HCT116 (cell line): ENCODE data around the gene SND1. TPM values are rescaled to one million over a fixed set of nuclear protein-coding genes. Genes with fewer than 3 reads are reported as not detected.

Experiments used
- ATAC-seq: fragments of 200-7000 bp; cut with Tn5 transposase; 2 replicates; pipeline ENCODE4 v1.9.1; 2020; ENCODE audit warnings: mild to moderate bottlenecking, moderate library complexity
- BruUV-seq: library from RNA; stranded (reverse); fragments of 400-500 nt; replicated peaks from 2 replicates; lab custom pipeline; 2021; lab: Mats Ljungman, UMichigan
- CTCF ChIA-PET: fragments of 300-600 bp; sonication (Branson Sonifier 250); formaldehyde crosslinking; loops from one replicate; lab custom pipeline; 2021; ENCODE audit warnings: antibody characterized with exemption; lab: Charles Lee
- POLR2A ChIA-PET: fragments of 300-600, 350-600 bp; sonication (Branson Sonifier 250); formaldehyde crosslinking; loops from one replicate; lab custom pipeline; 2021; ENCODE audit warnings: antibody characterized with exemption; lab: Charles Lee
- RAD21 ChIA-PET, 2 experiments: fragments of 300-600 bp; sonication (Branson Sonifier 250); formaldehyde crosslinking; loops; one replicate each; lab custom pipeline; 2023; ENCODE audit warnings: low total read pairs in 2 of 2; ENCODE audit not compliant: uncharacterized antibody in 2 of 2, unreplicated experiment in 2 of 2, low non-redundant PET in 1 of 2; lab: Charles Lee
- DNase-seq: peaks from one replicate; pipeline ENCODE4 v3.0.0-alpha.2; 2010; ENCODE audit warnings: low read depth, low spot score
- H2AFZ ChIP-seq: fragments of 200-600 bp; shearing (Covaris generic), sonication (generic); 2 replicates; pipeline ENCODE4 v1.6.1; 2017; ENCODE audit warnings: low read depth, mixed run types, mixed read lengths, antibody characterized with exemption, low read length; ENCODE audit not compliant: poor library complexity, severe bottlenecking
- H3K27ac ChIP-seq: 2 replicates; pipeline ENCODE4 v1.5.1; 2012; ENCODE audit warnings: low read depth, low read length
- H3K27me3 ChIP-seq: fragments of 200-600 bp; sonication (generic); 2 replicates; pipeline ENCODE4 v1.6.1; 2016; ENCODE audit warnings: mixed run types, low read length, mixed read lengths; ENCODE audit not compliant: insufficient read depth
- H3K36me3 ChIP-seq, 2 experiments: fragments of 200-500 bp in 1 of 2; fragments of 200-600 bp in 1 of 2; sonication (Bioruptor generic) in 1 of 2; sonication (generic) in 1 of 2; 2 replicates each; pipeline versions ENCODE4 v1.5.1 to v1.6.1; 2014 to 2016; ENCODE audit warnings: low read length in 2 of 2, inconsistent platforms in 1 of 2, mixed read lengths in 1 of 2, mixed run types in 1 of 2; ENCODE audit not compliant: insufficient read depth in 2 of 2, control insufficient read depth in 1 of 2
- H3K4me1 ChIP-seq, 2 experiments: fragments of 200-600 bp in 1 of 2; sonication (generic) in 1 of 2; 2 replicates each; pipeline versions ENCODE4 v1.5.1 to v1.6.1; 2012 to 2017; ENCODE audit warnings: low read length in 2 of 2, inconsistent platforms in 1 of 2, mild to moderate bottlenecking in 1 of 2, mixed read lengths in 1 of 2, mixed run types in 1 of 2, moderate library complexity in 1 of 2; ENCODE audit not compliant: insufficient read depth in 2 of 2, control insufficient read depth in 1 of 2
- H3K4me2 ChIP-seq: fragments of 200-600 bp; sonication (generic); 2 replicates; pipeline ENCODE4 v1.6.1; 2017; ENCODE audit warnings: mixed run types, low read length, mixed read lengths
- H3K4me3 ChIP-seq, 2 experiments: fragments of 200-600 bp in 1 of 2; sonication (generic) in 1 of 2; replicated peaks in 1 of 2; 2 replicates each; pipeline ENCODE4 v1.5.1; 2011 to 2016; ENCODE audit warnings: low read length in 2 of 2, control low read depth in 1 of 2, low read depth in 1 of 2, mild to moderate bottlenecking in 1 of 2, mixed read lengths in 1 of 2, mixed run types in 1 of 2
- H3K79me2 ChIP-seq: fragments of 200-600 bp; sonication (generic); 2 replicates; pipeline ENCODE4 v1.6.1; 2017; ENCODE audit warnings: mild to moderate bottlenecking, mixed run types, low read length, moderate library complexity, mixed read lengths; ENCODE audit not compliant: insufficient read depth
- H3K9ac ChIP-seq: fragments of 200-600 bp; sonication (generic); 2 replicates; pipeline ENCODE4 v1.6.1; 2016; ENCODE audit warnings: low read length, mixed read lengths
- H3K9me2 ChIP-seq: fragments of 200-600 bp; sonication (generic), shearing (Covaris generic); 2 replicates; pipeline ENCODE4 v1.6.1; 2017; ENCODE audit warnings: mixed run types, mild to moderate bottlenecking, moderate library complexity; ENCODE audit not compliant: insufficient read depth
- H3K9me3 ChIP-seq, 2 experiments: fragments of 200-500 bp in 1 of 2; fragments of 200-600 bp in 1 of 2; sonication (Bioruptor generic) in 1 of 2; sonication (generic) in 1 of 2; 2 replicates each; pipeline ENCODE4 v1.6.1; 2014 to 2017; ENCODE audit warnings: low read length in 2 of 2, mixed read lengths in 2 of 2, inconsistent platforms in 1 of 2, low read depth in 1 of 2, mild to moderate bottlenecking in 1 of 2, mixed run types in 1 of 2, moderate library complexity in 1 of 2; ENCODE audit not compliant: control insufficient read depth in 1 of 2, insufficient read depth in 1 of 2
- H4K20me1 ChIP-seq: fragments of 200-600 bp; sonication (generic), shearing (Covaris generic); 2 replicates; pipeline ENCODE4 v1.6.1; 2017; ENCODE audit warnings: mixed run types, mild to moderate bottlenecking, moderate library complexity; ENCODE audit not compliant: insufficient read depth
- CBX3 ChIP-seq: IDR thresholded peaks from 2 replicates; pipeline ENCODE4 v1.6.1; 2012; ENCODE audit warnings: low read depth
- ELF1 ChIP-seq: IDR thresholded peaks from 2 replicates; pipeline ENCODE4 v1.6.1; 2012; ENCODE audit warnings: low read depth, borderline replicate concordance
- EZH2 ChIP-seq: fragments of 200-600 bp; sonication (generic); IDR thresholded peaks from 2 replicates; pipeline ENCODE4 v1.6.1; 2017; ENCODE audit warnings: antibody characterized with exemption, mixed run types
- EZH2phosphoT487 ChIP-seq: fragments of 200-600 bp; IDR thresholded peaks from 2 replicates; pipeline ENCODE4 v1.6.1; 2018; ENCODE audit warnings: antibody characterized with exemption, borderline replicate concordance
- JUND ChIP-seq: IDR thresholded peaks from 2 replicates; pipeline ENCODE4 v1.6.1; 2012
- MAX ChIP-seq: IDR thresholded peaks from 2 replicates; pipeline ENCODE4 v1.6.1; 2012
- POLR2A ChIP-seq: IDR thresholded peaks from 2 replicates; pipeline ENCODE4 v1.7.0; 2011; ENCODE audit warnings: borderline replicate concordance; ENCODE audit not compliant: insufficient read depth, insufficient read length; ENCODE audit errors: extremely low read depth
- RAD21 ChIP-seq: IDR thresholded peaks from 2 replicates; pipeline ENCODE4 v1.6.1; 2012; ENCODE audit warnings: low read depth, mild to moderate bottlenecking
- REST ChIP-seq: IDR thresholded peaks from 2 replicates; pipeline ENCODE4 v1.6.1; 2012; ENCODE audit warnings: low read depth
- SIN3A ChIP-seq: IDR thresholded peaks from 2 replicates; pipeline ENCODE4 v1.6.1; 2012; ENCODE audit warnings: low read depth
- TCF7L2 ChIP-seq: IDR thresholded peaks from 2 replicates; pipeline ENCODE4 v1.7.0; 2011; ENCODE audit warnings: borderline replicate concordance, inconsistent platforms; ENCODE audit not compliant: insufficient read depth, insufficient read length; ENCODE audit errors: extremely low read depth
- ZBTB33 ChIP-seq: IDR thresholded peaks from 2 replicates; pipeline ENCODE4 v1.6.1; 2011; ENCODE audit warnings: mild to moderate bottlenecking, low read length, moderate library complexity; ENCODE audit not compliant: insufficient replicate concordance; ENCODE audit errors: extremely low read depth
- ZNF274 ChIP-seq: fragments of 200-500 bp; sonication (Bioruptor generic); IDR thresholded peaks from 2 replicates; pipeline ENCODE4 v1.6.1; 2014; ENCODE audit warnings: mild to moderate bottlenecking, low read depth, low read length, inconsistent platforms
- intact Hi-C: fragments of 100-400 bp; cut with micrococcal nuclease; formaldehyde crosslinking; loops from 2 replicates; pipeline ENCODE4 v1.10.0; 2022
- total RNA-seq: library from RNA; stranded (reverse); gene quantifications from one replicate; pipeline ENCODE4 v1.2.1, GENCODE V29; 2021; ENCODE audit not compliant: unreplicated experiment

The SND1 gene
- total RNA-seq, 1 experiment from 2014 or later, result 169 TPM

DNA sequence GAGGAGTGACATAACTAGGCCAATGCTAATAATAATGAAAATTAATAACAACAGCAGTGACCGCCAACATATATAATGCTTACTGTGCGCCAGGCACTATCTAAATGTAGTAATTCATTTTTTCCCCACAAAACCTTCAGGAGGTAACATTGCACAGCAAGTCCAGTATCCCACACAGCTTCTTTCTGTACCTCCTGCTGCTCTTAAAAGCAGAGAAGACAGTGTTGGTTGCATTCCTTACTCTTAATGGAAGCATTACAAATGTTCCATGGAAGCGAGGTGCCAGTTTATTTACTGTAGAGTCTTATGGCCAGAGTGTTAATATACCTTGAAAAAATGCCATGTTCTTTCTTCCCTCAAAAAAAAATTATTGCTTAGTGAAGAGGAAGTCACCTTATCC lies 211.1 kb downstream of the SND1 start:
- peaks cover 5% of the 10 kb centered on the region; the same call in 1 of the 2 replicates for H4K20me1 ChIP-seq

More for the DNA sequence above, 211.1 kb downstream of the SND1 start:
- ChIA-PET RAD21 (no interaction called here), CTCF (no interaction called here), POLR2A (no interaction called here)
- BruUV-seq, result no TSS peak
- H3K9me2 ChIP-seq, result no peaks in the 10 kb centered on the region
- no peak overlapping the region for H3K4me2 ChIP-seq
- H3K9ac ChIP-seq, result no peak overlapping the region
- peaks cover 25% of the 10 kb centered on the region for H3K79me2 ChIP-seq
- intact Hi-C loops, result no loop called here
- no peak overlapping the region for H3K27ac ChIP-seq
- H3K4me3 ChIP-seq, result no peak overlapping the region
- no peaks in the 10 kb centered on the region for H3K9me3 ChIP-seq
- no peaks in the 10 kb centered on the region for H3K36me3 ChIP-seq
- no peaks in the 10 kb centered on the region for H3K4me1 ChIP-seq
- ATAC-seq (no peak), DNase-seq (no peak)
- TF ChIP-seq JUND, result no peak
- no peak for TF ChIP-seq REST
- no peak for TF ChIP-seq ZBTB33
- no peak for TF ChIP-seq MAX
- TF ChIP-seq CBX3, result no peak
- no peak for TF ChIP-seq SIN3A
- no peak for TF ChIP-seq POLR2A
- TF ChIP-seq EZH2phosphoT487, result no peak
- no peak for TF ChIP-seq TCF7L2
- no peak for TF ChIP-seq ELF1
- TF ChIP-seq EZH2, result no peak
- no peak for TF ChIP-seq RAD21
- no peak for TF ChIP-seq ZNF274
- no peak overlapping the region for H2AFZ ChIP-seq
- H3K27me3 ChIP-seq, result no peaks in the 10 kb centered on the region
